Ovary (tissue), 9 donors: ENCODE measurements around the gene ARFGAP1. TPM values are rescaled to one million over a fixed set of nuclear protein-coding genes. Genes with fewer than 3 reads are reported as not detected.

Source experiments
- DNase-seq, 5 donors: peaks; one replicate each; pipeline ENCODE4 v3.0.0-alpha.2; 2019 to 2020
- H3K27ac ChIP-seq, 2 donors: fragments of 200-600 bp; one replicate each; pipeline versions ENCODE4 v1.5.1 to v1.8.0; 2019 to 2022
- H3K27me3 ChIP-seq: fragments of 200-600 bp; one replicate; pipeline ENCODE4 v1.8.0; 2022
- H3K36me3 ChIP-seq: fragments of 200-600 bp; sonication (generic); one replicate; pipeline ENCODE4 v1.5.1; 2019
- H3K4me1 ChIP-seq: one replicate; pipeline ENCODE4 v1.8.1; 2013; ENCODE audit warnings: mild to moderate bottlenecking, moderate library complexity; ENCODE audit not compliant: insufficient read depth
- H3K4me3 ChIP-seq: fragments of 200-600 bp; sonication (generic); one replicate; pipeline ENCODE4 v1.5.1; 2017
- H3K9me3 ChIP-seq, 2 donors: fragments of 200-600 bp in 1 of 2; sonication (generic) in 1 of 2; one replicate each; pipeline versions ENCODE4 v1.5.1 to v1.8.1; 2013 to 2019; ENCODE audit warnings: mild to moderate bottlenecking in 1 of 2, moderate library complexity in 1 of 2
- EP300 ChIP-seq: sonication (generic); formaldehyde crosslinking; IDR thresholded peaks from one replicate; pipeline ENCODE4 v1.6.1; 2017; ENCODE audit warnings: antibody characterized with exemption
- POLR2A ChIP-seq: fragments of 450-650 bp; IDR thresholded peaks from one replicate; pipeline ENCODE4 v1.6.1; 2017; ENCODE audit warnings: antibody characterized with exemption, mild to moderate bottlenecking, moderate library complexity
- WGBS, 3 donors: extraction: QIAGEN DNeasy Blood & Tissue Kit in 1 of 3; methylation state at CpG; one replicate each; pipeline versions ENCODE4 v1.1.5 to v1.1.7; 2013 to 2017; 5-methylcytosine and 5-hydroxymethylcytosine counted together
- intact Hi-C, 4 donors: fragments of 100-400 bp; cut with DNase I; formaldehyde crosslinking; loops; one replicate each; pipeline versions ENCODE4 v1.11.0 to v1.15.1; 2022 to 2023
- polyA plus RNA-seq, 2 donors: library from polyadenylated mRNA; stranded (reverse); fragments of 200-250 nt in 1 of 2; fragments of 350-450 nt in 1 of 2; fragmentation: Illumina TruSeq in 1 of 2; extraction: RNeasy Lipid Tissue Mini Kit (QIAGEN cat#74804) in 1 of 2; gene quantifications; one replicate each; pipeline ENCODE4 v1.2.3, GENCODE V29; 2013 to 2014
- total RNA-seq, 7 donors: library from RNA; depleted of rRNA in 2 of 7; stranded (reverse); fragments of >200 nt in 2 of 7; fragmentation: NEBNext Ultra II Directional in 3 of 7; extraction: Animal tissue kit (Norgen Biotek cat#: 25700) in 3 of 7; gene quantifications; one replicate each; pipeline versions ENCODE4 v1.1.0 to v1.2.4, GENCODE V29; 2016 to 2023
- TF ChIP-seq, protein P1 (sequence below), 3 donors: fragments of 450-650 bp in 2 of 3; fragments of 200-600 bp in 1 of 3; IDR thresholded peaks; one replicate each; pipeline versions ENCODE4 v1.5.1 to v1.8.0; 2016 to 2022; ENCODE audit warnings: antibody characterized with exemption in 3 of 3, mild to moderate bottlenecking in 1 of 3
- donor health status: DM: no; HTN: no; CAD: no; lungs with moderate emphysema.
- donor health status: DM: no; HTN: no; CAD: no.
- donor health status: Bipolar disorder and iron deficiency.
- donor health status: DM: yes; HTN: yes; CAD: no.
- donor health status: DM: no; HTN: no; CAD: no.
- donor health status: DM: yes; HTN: yes; CAD: no.

The ARFGAP1 gene
- total and polyA plus RNA-seq, 9 donors, result 18.9 to 80.2 (median 68.7) TPM

DNA sequence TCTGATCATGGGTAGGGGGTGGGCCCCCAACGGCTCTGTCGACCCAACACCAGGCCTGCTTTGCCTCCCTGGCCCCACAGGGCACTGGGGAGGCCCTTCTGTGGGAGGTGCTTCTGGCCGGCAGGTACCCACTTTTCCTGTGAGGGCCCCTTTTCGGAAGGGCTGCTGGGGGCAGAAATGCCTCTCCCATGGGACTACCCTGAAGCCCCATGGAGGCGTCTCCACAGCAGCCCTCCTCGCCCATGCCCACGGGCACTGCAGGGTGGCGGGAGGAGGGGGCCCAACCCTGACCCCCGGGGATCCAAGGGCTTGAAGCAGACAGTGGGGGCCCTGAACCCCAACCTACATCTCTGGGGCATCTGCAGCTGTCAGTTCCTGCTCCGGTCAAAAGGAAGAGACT, 34.6 kb upstream of the ARFGAP1 start:
- no peak for TF ChIP-seq POLR2A
- no peak for TF ChIP-seq EP300
- TF ChIP-seq, protein P1, sequence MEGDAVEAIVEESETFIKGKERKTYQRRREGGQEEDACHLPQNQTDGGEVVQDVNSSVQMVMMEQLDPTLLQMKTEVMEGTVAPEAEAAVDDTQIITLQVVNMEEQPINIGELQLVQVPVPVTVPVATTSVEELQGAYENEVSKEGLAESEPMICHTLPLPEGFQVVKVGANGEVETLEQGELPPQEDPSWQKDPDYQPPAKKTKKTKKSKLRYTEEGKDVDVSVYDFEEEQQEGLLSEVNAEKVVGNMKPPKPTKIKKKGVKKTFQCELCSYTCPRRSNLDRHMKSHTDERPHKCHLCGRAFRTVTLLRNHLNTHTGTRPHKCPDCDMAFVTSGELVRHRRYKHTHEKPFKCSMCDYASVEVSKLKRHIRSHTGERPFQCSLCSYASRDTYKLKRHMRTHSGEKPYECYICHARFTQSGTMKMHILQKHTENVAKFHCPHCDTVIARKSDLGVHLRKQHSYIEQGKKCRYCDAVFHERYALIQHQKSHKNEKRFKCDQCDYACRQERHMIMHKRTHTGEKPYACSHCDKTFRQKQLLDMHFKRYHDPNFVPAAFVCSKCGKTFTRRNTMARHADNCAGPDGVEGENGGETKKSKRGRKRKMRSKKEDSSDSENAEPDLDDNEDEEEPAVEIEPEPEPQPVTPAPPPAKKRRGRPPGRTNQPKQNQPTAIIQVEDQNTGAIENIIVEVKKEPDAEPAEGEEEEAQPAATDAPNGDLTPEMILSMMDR (IDR thresholded peaks at IDR 0.05), result no peak
- Histone ChIP-seq H3K9me3 (no peaks in the 10 kb centered on the region), H3K4me3 (no peak overlapping the region), H3K36me3 (no peaks in the 10 kb centered on the region), H3K27me3 (no peaks in the 10 kb centered on the region), H3K27ac (no peak overlapping the region), H3K4me1 (no peaks in the 10 kb centered on the region)
- no peak for DNase-seq
- intact Hi-C loops, result loop anchor here in 1 of 4 donors (10.0 kb wide), 1 partner anchor 183 kb away; no protein-coding TSS in a partner anchor
- 46 to 60% (median 56%) methylated on average over 8 to 10 of the region's 10 CpGs for WGBS, 3 donors

DNA sequence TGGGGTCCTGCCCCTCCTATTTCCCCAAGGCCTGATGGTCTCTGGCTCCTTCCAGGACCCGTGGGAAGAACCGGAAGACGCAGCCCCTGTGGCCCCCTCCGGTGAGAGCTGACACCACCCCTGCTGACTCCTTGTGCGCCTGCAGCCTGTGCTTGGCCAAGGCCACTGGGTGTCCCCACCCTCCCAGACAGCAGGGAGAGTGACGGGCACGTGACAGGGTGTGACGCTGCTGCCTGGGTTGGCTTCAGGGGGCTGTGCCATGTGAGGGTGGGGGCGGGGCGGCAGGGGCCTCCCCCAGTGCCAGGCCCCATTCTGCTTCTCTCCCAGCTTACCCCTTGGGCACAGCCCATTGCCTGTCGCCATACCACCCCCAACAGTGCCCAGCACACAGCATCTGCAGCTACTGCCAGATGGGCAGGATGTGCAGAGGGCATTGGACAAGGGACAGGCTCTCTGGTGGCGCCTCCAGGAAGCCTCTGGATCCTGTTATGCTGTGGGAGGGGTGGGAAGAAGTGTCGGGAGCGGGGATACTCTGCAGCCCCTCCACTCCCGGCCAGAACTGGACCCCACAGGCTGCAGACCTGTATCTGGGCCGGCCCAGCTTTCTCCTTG, 34.0 kb upstream of the ARFGAP1 start:
- no peak for DNase-seq

DNA sequence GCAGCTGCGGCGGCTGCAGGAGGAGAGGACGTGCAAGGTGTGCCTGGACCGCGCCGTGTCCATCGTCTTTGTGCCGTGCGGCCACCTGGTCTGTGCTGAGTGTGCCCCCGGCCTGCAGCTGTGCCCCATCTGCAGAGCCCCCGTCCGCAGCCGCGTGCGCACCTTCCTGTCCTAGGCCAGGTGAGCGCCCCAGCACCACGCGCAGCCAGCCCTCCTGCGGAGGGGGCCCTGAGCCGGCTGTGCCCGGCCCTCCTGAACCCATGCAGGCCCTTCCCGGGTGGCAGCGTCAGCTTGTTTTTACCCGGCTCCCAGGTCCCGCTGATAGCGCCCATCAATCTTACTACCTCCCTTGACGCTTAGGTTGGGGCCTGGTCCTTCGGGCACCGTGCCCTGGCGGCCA, 33.2 kb upstream of the ARFGAP1 start:
- DNase-seq, result no peak
- intact Hi-C loops, result loop anchor here in 1 of 4 donors (10.0 kb wide), 1 partner anchor 185 kb away; no protein-coding TSS in a partner anchor
- Histone ChIP-seq H3K4me3 (no peak overlapping the region), H3K36me3 (no peaks in the 10 kb centered on the region), H3K9me3 (no peaks in the 10 kb centered on the region), H3K27me3 (no peaks in the 10 kb centered on the region), H3K4me1 (no peaks in the 10 kb centered on the region), H3K27ac (no peak overlapping the region)
- WGBS, 3 donors, result 64 to 72% (median 69%) methylated on average over 28 to 30 of the region's 30 CpGs
- TF ChIP-seq POLR2A, result no peak
- TF ChIP-seq, protein P1 (IDR thresholded peaks at IDR 0.05), result no peak
- no peak for TF ChIP-seq EP300

More for the DNA sequence above, 34.0 kb upstream of the ARFGAP1 start:
- no peaks in the 10 kb centered on the region for H3K4me1 ChIP-seq
- TF ChIP-seq EP300, result no peak
- TF ChIP-seq POLR2A, result no peak
- TF ChIP-seq, protein P1 (IDR thresholded peaks at IDR 0.05), result no peak
- 32 to 45% (median 43%) methylated on average over 11 to 16 of the region's 16 CpGs for WGBS, 3 donors
- H3K36me3 ChIP-seq, result no peaks in the 10 kb centered on the region
- H3K27me3 ChIP-seq, result no peaks in the 10 kb centered on the region
- no peak overlapping the region for H3K27ac ChIP-seq
- intact Hi-C loops, result loop anchor here in 1 of 4 donors (10.0 kb wide), 1 partner anchor 184 kb away; no protein-coding TSS in a partner anchor
- H3K9me3 ChIP-seq, result no peaks in the 10 kb centered on the region
- no peak overlapping the region for H3K4me3 ChIP-seq

DNA sequence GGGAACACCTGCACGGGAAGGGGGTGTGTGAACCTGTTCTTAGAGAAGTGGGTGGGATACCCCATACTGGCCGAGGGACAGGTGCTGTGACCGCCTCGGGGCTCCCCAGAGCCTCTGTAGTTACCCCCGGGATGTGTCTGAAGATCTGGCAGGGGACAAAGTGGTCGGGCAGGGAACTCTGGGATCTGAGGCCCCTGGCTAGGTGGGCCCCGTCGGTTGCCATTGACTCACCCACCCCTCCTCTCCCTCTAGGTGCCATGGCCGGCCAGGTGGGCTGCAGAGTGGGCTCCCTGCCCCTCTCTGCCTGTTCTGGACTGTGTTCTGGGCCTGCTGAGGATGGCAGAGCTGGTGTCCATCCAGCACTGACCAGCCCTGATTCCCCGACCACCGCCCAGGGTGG, 32.6 kb upstream of the ARFGAP1 start:
- WGBS, 3 donors, result 63 to 71% (median 67%) methylated on average over 11 of the region's 11 CpGs
- DNase-seq, result no peak
- TF ChIP-seq EP300 (no peak), POLR2A (no peak)
- TF ChIP-seq, protein P1 (IDR thresholded peaks at IDR 0.05), result no peak
- Histone ChIP-seq H3K4me1 (no peaks in the 10 kb centered on the region), H3K27ac (no peak overlapping the region), H3K36me3 (no peaks in the 10 kb centered on the region), H3K4me3 (no peak overlapping the region), H3K9me3 (no peaks in the 10 kb centered on the region), H3K27me3 (no peaks in the 10 kb centered on the region)
- intact Hi-C loops, result loop anchor here in 1 of 4 donors (10.0 kb wide), 1 partner anchor 185 kb away; no protein-coding TSS in a partner anchor
